Measurements from ENCODE around the gene CNTFR.

The CNTFR gene

GRCh38 chr9:34579104-34579807 lies 10.3 kb downstream of the CNTFR start:
- in situ Hi-C loops (cut with HindIII; ENCODE audit: low pct_unique_long_range_greater_than_20kb, low sequenced_read_pairs): no loop called here
- no peak for DNase-seq (ENCODE audit: low read depth in 1 of 2, low spot score in 1 of 2)
- TF ChIP-seq JUND (IDR thresholded peaks at IDR 0.05; ENCODE audit: low read depth): no peak

- TF ChIP-seq JUND (IDR thresholded peaks at IDR 0.05; ENCODE audit: low read depth): no peak
- no peak for DNase-seq (ENCODE audit: low read depth in 1 of 2, low spot score in 1 of 2)
- in situ Hi-C loops (cut with HindIII; ENCODE audit: low pct_unique_long_range_greater_than_20kb, low sequenced_read_pairs): no loop called here
Measured at GRCh38 chr9:34578241-34579103, 11.1 kb downstream of the CNTFR start.

GRCh38 chr9:34577400-34578240 lies 11.9 kb downstream of the CNTFR start:
- in situ Hi-C loops (cut with HindIII; ENCODE audit: low pct_unique_long_range_greater_than_20kb, low sequenced_read_pairs): no loop called here
- no peak for DNase-seq (ENCODE audit: low read depth in 1 of 2, low spot score in 1 of 2)

DNA sequence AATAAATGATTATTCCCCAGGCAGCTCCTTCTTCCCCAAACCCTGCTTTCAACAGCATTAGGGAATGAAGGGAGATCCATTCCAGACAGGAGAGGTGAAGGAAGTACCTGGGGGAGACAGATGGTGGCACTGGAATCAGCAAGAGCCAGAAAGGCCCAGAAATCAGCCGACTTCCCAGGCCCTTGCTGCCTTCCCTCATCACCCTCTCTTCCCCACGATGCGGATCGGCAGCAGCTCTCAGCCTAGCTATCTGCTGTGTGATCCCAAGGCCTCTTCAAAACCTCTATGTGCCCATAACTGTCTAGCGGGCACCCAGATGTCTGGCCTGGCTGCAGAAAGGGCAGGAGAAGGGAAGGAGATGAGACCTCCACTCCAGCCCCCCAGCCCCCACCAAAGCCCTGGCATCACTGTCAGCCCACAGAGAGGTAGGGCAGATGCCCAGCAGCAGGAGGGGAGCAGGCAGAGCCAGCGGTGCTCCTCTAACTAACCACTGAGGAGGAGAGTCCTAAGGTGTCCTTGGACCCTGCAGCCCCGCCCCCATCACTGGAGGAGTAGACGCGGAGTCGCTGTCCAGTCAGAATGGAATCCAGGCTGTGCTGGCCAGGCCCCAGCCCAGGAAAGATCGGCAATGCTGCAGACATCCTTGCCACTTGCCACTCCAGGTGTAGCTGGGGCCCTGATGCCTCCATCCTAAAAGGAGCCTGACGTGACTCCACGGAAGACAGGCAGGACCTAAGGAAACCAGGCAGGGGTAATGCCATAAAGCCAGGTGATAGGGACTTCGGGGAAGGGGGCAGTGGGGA lies 12.7 kb downstream of the CNTFR start:
- in situ Hi-C loops (cut with HindIII; ENCODE audit: low pct_unique_long_range_greater_than_20kb, low sequenced_read_pairs): no loop called here
- DNase-seq (ENCODE audit: low read depth in 1 of 2, low spot score in 1 of 2): no peak
- TF ChIP-seq JUND (IDR thresholded peaks at IDR 0.05; ENCODE audit: low read depth): no peak

More at GRCh38 chr9:34577400-34578240, 11.9 kb downstream of the CNTFR start:
- no peak for TF ChIP-seq JUND (IDR thresholded peaks at IDR 0.05; ENCODE audit: low read depth)

GRCh38 chr9:34575862-34576596 lies 13.5 kb downstream of the CNTFR start:
- no peak for TF ChIP-seq JUND (IDR thresholded peaks at IDR 0.05; ENCODE audit: low read depth)
- DNase-seq (ENCODE audit: low read depth in 1 of 2, low spot score in 1 of 2): no peak
- in situ Hi-C loops (cut with HindIII; ENCODE audit: low pct_unique_long_range_greater_than_20kb, low sequenced_read_pairs): no loop called here

DNA sequence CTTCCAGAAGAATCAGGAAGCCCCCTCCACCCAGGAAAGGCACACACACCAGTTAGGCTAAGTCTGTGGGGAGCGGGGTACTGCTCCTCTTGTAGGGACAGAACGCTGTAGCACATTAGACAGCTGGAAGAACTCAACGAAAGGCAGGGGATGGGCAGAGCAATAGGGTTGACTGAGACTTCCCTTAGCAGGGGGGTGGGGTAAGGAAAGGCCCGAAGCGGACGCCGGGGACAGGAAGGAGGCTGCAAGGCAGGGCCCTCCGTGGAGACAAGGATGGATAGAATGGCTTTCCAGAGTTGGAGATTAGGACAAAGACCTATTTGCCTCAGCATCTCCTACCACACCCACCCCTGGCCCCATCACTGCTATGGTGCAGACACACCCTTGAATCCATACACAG lies 14.3 kb downstream of the CNTFR start:
- no peak for TF ChIP-seq JUND (IDR thresholded peaks at IDR 0.05; ENCODE audit: low read depth)
- DNase-seq (ENCODE audit: low read depth in 1 of 2, low spot score in 1 of 2): no peak
- in situ Hi-C loops (cut with HindIII; ENCODE audit: low pct_unique_long_range_greater_than_20kb, low sequenced_read_pairs): no loop called here

DNA sequence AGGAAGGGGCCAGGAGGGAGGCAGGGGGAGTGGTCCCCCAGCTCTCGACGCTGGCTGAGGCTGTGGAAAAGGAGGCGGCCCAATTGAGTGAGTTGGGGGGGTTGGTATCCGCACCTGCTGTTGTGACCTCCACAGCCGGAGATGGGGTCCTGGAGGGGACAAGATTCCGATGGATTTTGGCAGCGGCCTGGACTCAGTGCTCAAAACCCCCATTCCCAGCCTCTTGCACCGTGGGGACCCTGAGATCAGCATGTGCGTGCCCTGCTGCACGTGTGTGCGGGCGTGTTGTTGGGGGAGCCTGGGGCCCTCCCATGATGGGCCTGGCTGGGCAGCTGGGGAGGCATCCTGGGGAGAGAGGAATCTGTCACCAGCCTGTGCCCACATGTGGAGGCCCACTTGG lies 15.0 kb downstream of the CNTFR start:
- DNase-seq (ENCODE audit: low read depth in 1 of 2, low spot score in 1 of 2): no peak
- in situ Hi-C loops (cut with HindIII; ENCODE audit: low pct_unique_long_range_greater_than_20kb, low sequenced_read_pairs): no loop called here
- TF ChIP-seq JUND (IDR thresholded peaks at IDR 0.05; ENCODE audit: low read depth): no peak

DNA sequence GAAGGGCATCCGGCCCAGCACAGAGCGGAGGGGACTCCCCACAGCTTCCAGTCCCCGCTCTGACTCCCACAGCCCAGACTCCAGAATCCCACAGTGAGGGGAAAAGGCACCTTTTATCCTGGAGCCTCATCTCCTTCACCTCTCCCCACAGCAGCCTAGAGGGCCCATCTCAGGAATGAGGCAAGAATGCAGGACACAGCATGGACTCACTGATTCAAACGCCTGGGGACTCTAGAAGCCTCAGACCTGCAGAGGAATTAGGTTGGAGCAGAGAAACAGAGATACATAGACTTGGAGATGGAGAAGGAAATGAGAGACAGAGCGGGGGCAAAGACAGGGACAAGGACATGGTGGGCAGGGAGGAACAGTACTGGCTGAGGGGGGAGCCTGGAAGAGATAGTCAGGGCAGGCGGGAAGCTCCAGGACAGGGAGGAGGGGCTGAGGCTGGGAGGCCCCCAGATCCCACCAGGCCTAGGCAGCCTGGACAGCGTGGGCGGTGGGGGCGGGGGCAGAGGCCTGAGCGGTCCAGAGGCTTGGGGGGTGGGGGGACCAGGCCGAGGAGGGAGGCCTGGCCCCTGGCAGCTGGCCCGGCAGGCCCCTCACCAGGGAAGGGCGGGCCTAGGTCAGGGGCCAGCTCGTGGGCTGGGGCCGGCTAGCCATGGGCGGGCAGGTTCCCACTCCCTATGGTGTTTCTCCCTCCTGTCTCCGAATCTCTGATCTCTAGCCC lies 15.8 kb downstream of the CNTFR start:
- no peak for TF ChIP-seq JUND (IDR thresholded peaks at IDR 0.05; ENCODE audit: low read depth)
- no peak for DNase-seq (ENCODE audit: low read depth in 1 of 2, low spot score in 1 of 2)
- in situ Hi-C loops (cut with HindIII; ENCODE audit: low pct_unique_long_range_greater_than_20kb, low sequenced_read_pairs): no loop called here

GRCh38 chr9:34572628-34573027 lies 16.9 kb downstream of the CNTFR start:
- TF ChIP-seq JUND (IDR thresholded peaks at IDR 0.05; ENCODE audit: low read depth): no peak
- DNase-seq (ENCODE audit: low read depth in 1 of 2, low spot score in 1 of 2): no peak
- in situ Hi-C loops (cut with HindIII; ENCODE audit: low pct_unique_long_range_greater_than_20kb, low sequenced_read_pairs): no loop called here

DNA sequence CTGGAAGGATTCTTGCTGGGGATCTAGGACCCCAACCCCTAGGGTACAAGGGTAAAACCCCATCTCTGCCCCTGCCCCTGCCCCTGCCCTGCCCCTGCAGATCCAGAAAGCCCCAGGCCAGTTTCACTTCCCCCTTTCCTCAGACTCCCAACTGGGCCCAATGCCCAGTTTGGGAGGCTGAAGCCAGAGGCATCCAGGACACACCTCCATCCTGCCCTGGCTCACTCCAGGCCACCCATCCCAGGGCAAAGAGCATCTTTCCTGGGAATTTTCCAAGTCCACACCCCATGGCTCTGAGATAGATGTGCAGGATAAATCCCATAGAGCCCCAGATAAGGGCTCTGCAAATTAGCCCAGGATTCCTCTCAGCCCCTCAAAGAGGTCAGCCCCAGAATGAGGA lies 17.4 kb downstream of the CNTFR start:
- no peak for DNase-seq (ENCODE audit: low read depth in 1 of 2, low spot score in 1 of 2)
- TF ChIP-seq JUND (IDR thresholded peaks at IDR 0.05; ENCODE audit: low read depth): no peak
- in situ Hi-C loops (cut with HindIII; ENCODE audit: low pct_unique_long_range_greater_than_20kb, low sequenced_read_pairs): no loop called here

DNA sequence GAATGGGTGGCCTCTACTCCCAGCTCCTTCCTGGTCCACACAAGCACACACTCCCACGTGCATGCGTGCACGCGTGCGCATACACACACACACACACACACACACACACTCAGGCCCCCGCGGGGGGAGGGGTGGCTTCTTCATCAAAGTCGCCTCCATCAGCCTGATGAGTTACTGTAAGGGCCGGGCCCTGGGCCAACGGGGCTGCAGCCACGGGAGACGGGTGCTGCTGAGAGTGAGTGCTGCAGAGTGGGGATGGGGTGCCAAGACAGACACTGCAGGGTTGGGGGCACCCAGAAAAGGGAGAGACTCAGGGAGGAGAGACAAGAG lies 18.1 kb downstream of the CNTFR start:
- no peak for TF ChIP-seq JUND (IDR thresholded peaks at IDR 0.05; ENCODE audit: low read depth)
- DNase-seq (ENCODE audit: low read depth in 1 of 2, low spot score in 1 of 2): no peak
- in situ Hi-C loops (cut with HindIII; ENCODE audit: low pct_unique_long_range_greater_than_20kb, low sequenced_read_pairs): no loop called here

All from T47D (cell line).